ENCODE measurements around the gene SDHB.
A peak's percentile ranks its signal among the peaks of the same experiment; 100 is the strongest.

Gene SDHB

DNA sequence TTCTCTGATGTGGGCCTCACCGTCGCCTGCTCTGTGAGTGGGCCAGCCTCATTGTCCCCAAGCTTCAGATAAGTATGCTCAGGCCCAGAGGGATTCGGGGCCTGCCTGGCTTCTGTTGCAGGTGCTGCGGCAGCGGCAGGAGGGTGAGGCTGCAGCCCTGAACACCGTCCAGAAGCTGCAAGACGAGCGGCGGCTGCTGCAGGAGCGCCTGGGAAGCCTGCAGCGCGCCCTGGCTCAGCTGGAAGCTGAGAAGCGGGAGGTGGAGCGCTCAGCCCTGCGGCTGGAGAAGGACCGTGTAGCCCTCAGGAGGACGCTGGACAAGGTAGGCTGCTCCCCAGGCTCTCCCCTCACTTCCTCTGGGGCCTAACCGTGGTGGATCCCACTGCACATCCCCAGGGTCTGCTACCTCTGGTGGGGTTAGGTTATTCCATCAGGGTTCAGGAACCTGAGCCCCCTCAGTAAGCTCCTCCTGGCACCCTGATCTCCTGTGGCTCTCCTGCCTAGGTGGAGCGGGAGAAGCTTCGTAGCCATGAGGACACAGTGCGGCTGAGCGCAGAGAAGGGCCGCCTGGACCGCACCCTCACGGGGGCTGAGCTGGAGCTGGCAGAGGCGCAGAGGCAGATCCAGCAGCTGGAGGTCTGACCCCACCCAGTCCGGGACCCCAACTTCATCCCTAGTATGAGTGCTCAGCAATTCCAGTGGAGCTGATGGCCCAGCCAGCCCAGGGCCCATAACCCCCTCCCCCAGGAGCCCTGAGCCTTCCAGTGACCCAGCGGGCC, 83.5 kb downstream of the SDHB start:
- Histone ChIP-seq H3K27ac (ENCODE audit: low read length, poor library complexity, severe bottlenecking) (no peak overlapping the region), H3K14ac (ENCODE audit: low read length in 2 of 2) (no peak overlapping the region), H2BK15ac (ENCODE audit: low read depth, poor library complexity, severe bottlenecking) (no peak overlapping the region), H2BK5ac (ENCODE audit: low read depth, low read length, poor library complexity, severe bottlenecking) (no peak overlapping the region), H3K79me1 (replicated peaks; ENCODE audit: low read length, poor library complexity, severe bottlenecking) (no peaks in the 10 kb centered on the region), H3K4me2 (ENCODE audit: low read length, poor library complexity, severe bottlenecking) (no peak overlapping the region), H3K9ac (ENCODE audit: low read length) (no peak overlapping the region), H3K9me3 (ENCODE audit: control insufficient read depth, low read length) (no peaks in the 10 kb centered on the region), H2BK120ac (ENCODE audit: low read depth, low read length) (no peak overlapping the region), H3K18ac (ENCODE audit: low read depth in 1 of 2, low read length in 2 of 2) (no peak overlapping the region), H3K4ac (ENCODE audit: low read depth in 1 of 2, low read length in 2 of 2) (no peak overlapping the region), H3K4me3 (ENCODE audit: insufficient read depth in 1 of 2, low read depth in 1 of 2, low read length in 2 of 2) (no peak overlapping the region), H3K23ac (ENCODE audit: low read length in 2 of 2) (no peak overlapping the region), H3K27me3 (ENCODE audit: control insufficient read depth in 1 of 2, insufficient read depth in 1 of 2, low read length in 2 of 2) (no peaks in the 10 kb centered on the region), H2AFZ (ENCODE audit: low read depth, low read length) (no peak overlapping the region), H2BK12ac (ENCODE audit: low read length in 2 of 2) (no peak overlapping the region), H3K4me1 (ENCODE audit: control insufficient read depth, insufficient read depth, low read depth, low read length) (peaks cover 46% of the 10 kb centered on the region), H3K36me3 (ENCODE audit: control insufficient read depth in 1 of 2, insufficient read depth in 2 of 2, low read depth in 1 of 2, low read length in 2 of 2) (peaks cover 54 to 76% of the 10 kb centered on the region in 2 experiments), H4K91ac (ENCODE audit: low read length) (no peak overlapping the region), H2AK5ac (ENCODE audit: low read length, severe bottlenecking) (no peak overlapping the region), H4K8ac (ENCODE audit: low read length) (no peak overlapping the region)
- WGBS: 97% methylated on average over 28 of the region's 28 CpGs
- DNase-seq: no peak

DNA sequence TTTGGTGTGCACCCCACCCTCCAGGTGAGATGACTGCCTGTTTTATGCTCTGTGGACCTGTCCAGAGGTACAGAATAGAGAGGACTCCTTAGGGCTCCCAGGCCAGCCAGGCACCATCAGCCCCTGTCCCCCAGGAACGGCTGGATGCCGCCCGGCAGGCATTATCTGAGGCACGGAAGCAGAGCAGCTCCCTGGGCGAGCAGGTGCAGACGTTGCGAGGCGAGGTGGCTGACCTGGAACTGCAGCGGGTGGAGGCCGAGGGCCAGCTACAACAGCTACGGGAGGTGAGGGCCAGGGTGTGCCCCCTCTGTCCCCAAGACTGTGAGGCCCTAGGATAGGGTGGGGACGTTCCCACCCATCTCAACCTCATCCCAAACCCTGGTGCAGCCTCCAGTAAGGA, 84.2 kb downstream of the SDHB start:
- DNase-seq: no peak

DNA sequence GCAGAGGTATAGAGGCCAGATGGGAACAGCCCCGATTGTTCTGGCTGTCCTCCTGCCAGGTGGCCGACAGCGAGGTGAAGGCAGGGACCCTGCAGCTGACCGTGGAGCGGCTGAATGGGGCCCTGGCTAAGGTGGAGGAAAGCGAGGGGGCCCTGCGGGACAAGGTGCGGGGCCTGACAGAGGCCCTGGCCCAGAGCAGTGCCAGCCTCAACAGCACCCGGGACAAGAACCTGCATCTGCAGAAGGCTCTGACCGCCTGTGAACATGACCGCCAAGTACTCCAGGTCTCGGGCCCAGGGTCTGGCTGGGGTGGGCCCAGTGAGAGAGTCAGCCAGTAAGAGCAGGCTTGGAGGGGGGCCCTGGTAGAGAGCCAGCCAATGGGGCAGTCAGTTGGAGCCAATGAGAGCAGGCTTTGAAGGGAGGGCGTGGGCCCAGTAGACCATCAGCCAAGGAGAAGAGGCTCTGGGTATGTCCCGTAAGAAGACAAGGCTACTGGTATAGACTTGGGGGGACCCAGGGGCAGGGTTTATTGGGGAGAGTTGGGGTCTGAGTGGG, 84.7 kb downstream of the SDHB start:
- Histone ChIP-seq H3K79me1 (replicated peaks; ENCODE audit: low read length, poor library complexity, severe bottlenecking) (no peaks in the 10 kb centered on the region), H2BK12ac (ENCODE audit: low read length in 2 of 2) (no peak overlapping the region), H2BK15ac (ENCODE audit: low read depth, poor library complexity, severe bottlenecking) (no peak overlapping the region), H3K27me3 (ENCODE audit: control insufficient read depth in 1 of 2, insufficient read depth in 1 of 2, low read length in 2 of 2) (no peaks in the 10 kb centered on the region), H3K36me3 (ENCODE audit: control insufficient read depth in 1 of 2, insufficient read depth in 2 of 2, low read depth in 1 of 2, low read length in 2 of 2) (peaks cover 51 to 76% of the 10 kb centered on the region in 2 experiments), H4K8ac (ENCODE audit: low read length) (no peak overlapping the region), H3K18ac (ENCODE audit: low read depth in 1 of 2, low read length in 2 of 2) (no peak overlapping the region), H2AK5ac (ENCODE audit: low read length, severe bottlenecking) (peak overlapping the region; percentile 23), H4K91ac (ENCODE audit: low read length) (no peak overlapping the region), H2BK5ac (ENCODE audit: low read depth, low read length, poor library complexity, severe bottlenecking) (no peak overlapping the region), H3K4ac (ENCODE audit: low read depth in 1 of 2, low read length in 2 of 2) (no peak overlapping the region), H2AFZ (ENCODE audit: low read depth, low read length) (no peak overlapping the region), H3K14ac (ENCODE audit: low read length in 2 of 2) (no peak overlapping the region), H3K4me2 (ENCODE audit: low read length, poor library complexity, severe bottlenecking) (no peak overlapping the region), H3K27ac (ENCODE audit: low read length, poor library complexity, severe bottlenecking) (no peak overlapping the region), H3K9ac (ENCODE audit: low read length) (no peak overlapping the region), H3K4me3 (ENCODE audit: insufficient read depth in 1 of 2, low read depth in 1 of 2, low read length in 2 of 2) (no peak overlapping the region), H3K9me3 (ENCODE audit: control insufficient read depth, low read length) (no peaks in the 10 kb centered on the region), H2BK120ac (ENCODE audit: low read depth, low read length) (no peak overlapping the region), H3K4me1 (ENCODE audit: control insufficient read depth, insufficient read depth, low read depth, low read length) (peaks cover 50% of the 10 kb centered on the region), H3K23ac (ENCODE audit: low read length in 2 of 2) (no peak overlapping the region)
- DNase-seq: no peak
- 95% methylated on average over 14 of the region's 14 CpGs for WGBS

More for the DNA sequence above, 84.2 kb downstream of the SDHB start:
- Histone ChIP-seq H4K91ac (ENCODE audit: low read length) (no peak overlapping the region), H2BK15ac (ENCODE audit: low read depth, poor library complexity, severe bottlenecking) (no peak overlapping the region), H3K9me3 (ENCODE audit: control insufficient read depth, low read length) (no peaks in the 10 kb centered on the region), H4K8ac (ENCODE audit: low read length) (no peak overlapping the region), H3K4me2 (ENCODE audit: low read length, poor library complexity, severe bottlenecking) (no peak overlapping the region), H2BK12ac (ENCODE audit: low read length in 2 of 2) (peak overlapping the region in 1 of 2 experiments; percentile 21), H2AK5ac (ENCODE audit: low read length, severe bottlenecking) (no peak overlapping the region), H3K9ac (ENCODE audit: low read length) (no peak overlapping the region), H3K79me1 (replicated peaks; ENCODE audit: low read length, poor library complexity, severe bottlenecking) (no peaks in the 10 kb centered on the region), H2AFZ (ENCODE audit: low read depth, low read length) (no peak overlapping the region), H3K27me3 (ENCODE audit: control insufficient read depth in 1 of 2, insufficient read depth in 1 of 2, low read length in 2 of 2) (no peaks in the 10 kb centered on the region), H3K14ac (ENCODE audit: low read length in 2 of 2) (no peak overlapping the region), H3K23ac (ENCODE audit: low read length in 2 of 2) (no peak overlapping the region), H3K4me1 (ENCODE audit: control insufficient read depth, insufficient read depth, low read depth, low read length) (peaks cover 50% of the 10 kb centered on the region), H2BK5ac (ENCODE audit: low read depth, low read length, poor library complexity, severe bottlenecking) (no peak overlapping the region), H3K4me3 (ENCODE audit: insufficient read depth in 1 of 2, low read depth in 1 of 2, low read length in 2 of 2) (no peak overlapping the region), H2BK120ac (ENCODE audit: low read depth, low read length) (no peak overlapping the region), H3K27ac (ENCODE audit: low read length, poor library complexity, severe bottlenecking) (no peak overlapping the region), H3K36me3 (ENCODE audit: control insufficient read depth in 1 of 2, insufficient read depth in 2 of 2, low read depth in 1 of 2, low read length in 2 of 2) (peaks cover 51 to 76% of the 10 kb centered on the region in 2 experiments), H3K4ac (ENCODE audit: low read depth in 1 of 2, low read length in 2 of 2) (no peak overlapping the region), H3K18ac (ENCODE audit: low read depth in 1 of 2, low read length in 2 of 2) (no peak overlapping the region)
- WGBS: 97% methylated on average over 10 of the region's 12 CpGs

Measured in mesenchymal stem cell (in vitro differentiated cells and primary cell).